B cell (primary cell): ENCODE results near the gene S1PR1. TPM values are rescaled to one million over a fixed set of nuclear protein-coding genes. Genes with fewer than 3 reads are reported as not detected.

Experiments used
- ATAC-seq: fragments of 200-7000 bp; cut with Tn5 transposase; one replicate; pipeline ENCODE4 v1.10.0; 2021; ENCODE audit warnings: low read depth, mild to moderate bottlenecking, moderate number of reproducible peaks, moderate library complexity
- CTCF ChIA-PET: fragments of 350-600 bp; sonication (Branson Sonifier 250); formaldehyde crosslinking; loops from one replicate; lab custom pipeline; 2021; ENCODE audit warnings: antibody characterized with exemption, inconsistent platforms; lab: Charles Lee
- POLR2A ChIA-PET: fragments of 350-600 bp; sonication (Branson Sonifier 250); formaldehyde crosslinking; loops from one replicate; lab custom pipeline; 2021; ENCODE audit warnings: antibody characterized with exemption; lab: Charles Lee
- DNase-seq: peaks from one replicate; pipeline ENCODE4 v3.0.0; 2013
- H2AFZ ChIP-seq: 2 replicates; pipeline ENCODE4 v1.6.1; 2012; ENCODE audit warnings: mild to moderate bottlenecking, low read depth, low read length; ENCODE audit not compliant: insufficient read depth, poor library complexity, severe bottlenecking
- H3K27ac ChIP-seq, 2 donors: 1 replicate in 1 of 2; 2 replicates in 1 of 2; pipeline ENCODE4 v1.5.1; 2012 to 2013; ENCODE audit warnings: low read length in 2 of 2, mild to moderate bottlenecking in 2 of 2, moderate library complexity in 1 of 2
- H3K27me3 ChIP-seq, 4 experiments: fragments of 200-600 bp in 1 of 4; sonication (generic) in 1 of 4; replicated peaks in 1 of 4; 1 replicate in 2 of 4; 2 replicates in 2 of 4; pipeline versions ENCODE4 v1.6.1 to v1.7.0; 2013 to 2016; ENCODE audit warnings: low read length in 3 of 4, mild to moderate bottlenecking in 2 of 4, mixed read lengths in 1 of 4, moderate library complexity in 1 of 4; ENCODE audit not compliant: insufficient read depth in 4 of 4, control insufficient read depth in 3 of 4; ENCODE audit errors: control extremely low read depth in 1 of 4
- H3K36me3 ChIP-seq, 2 experiments: replicated peaks in 1 of 2; 1 replicate in 1 of 2; 2 replicates in 1 of 2; pipeline versions ENCODE4 v1.6.1 to v1.7.1; 2013; ENCODE audit warnings: low read length in 1 of 2; ENCODE audit not compliant: insufficient read depth in 2 of 2, control insufficient read depth in 1 of 2; ENCODE audit errors: control extremely low read depth in 1 of 2, extremely low read depth in 1 of 2
- H3K4me1 ChIP-seq, 2 donors: fragments of 200-600 bp in 1 of 2; sonication (generic) in 1 of 2; 1 replicate in 1 of 2; 2 replicates in 1 of 2; pipeline versions ENCODE4 v1.5.1 to v1.6.1; 2013 to 2017; ENCODE audit warnings: low read length in 2 of 2; ENCODE audit not compliant: control insufficient read depth in 2 of 2, insufficient read depth in 2 of 2
- H3K4me2 ChIP-seq: replicated peaks from 2 replicates; pipeline ENCODE3; 2012; ENCODE audit warnings: mild to moderate bottlenecking, low read depth, low read length; ENCODE audit not compliant: poor library complexity, severe bottlenecking
- H3K4me3 ChIP-seq, 5 experiments: fragments of 200-600 bp in 1 of 5; sonication (generic) in 1 of 5; 1 replicate in 3 of 5; 2 replicates in 2 of 5; pipeline versions ENCODE4 v1.5.1 to v1.7.0; 2011 to 2016; ENCODE audit warnings: low read length in 4 of 5, mild to moderate bottlenecking in 4 of 5, low read depth in 2 of 5, control low read depth in 1 of 5, moderate library complexity in 1 of 5; ENCODE audit not compliant: insufficient read depth in 1 of 5; ENCODE audit errors: control extremely low read depth in 1 of 5, extremely low read depth in 1 of 5
- H3K79me2 ChIP-seq: fragments of 200-600 bp; sonication (generic); one replicate; pipeline ENCODE4 v1.6.0; 2016; ENCODE audit warnings: low read length; ENCODE audit not compliant: control insufficient read depth, insufficient read depth
- H3K9ac ChIP-seq: fragments of 200-600 bp; sonication (generic); 2 replicates; pipeline ENCODE4 v1.6.1; 2017; ENCODE audit warnings: mild to moderate bottlenecking, low read length, moderate library complexity
- H3K9me3 ChIP-seq, 3 donors: one replicate each; pipeline versions ENCODE4 v1.6.1 to v1.7.1; 2013; ENCODE audit warnings: low read length in 2 of 3; ENCODE audit not compliant: control insufficient read depth in 2 of 3, insufficient read depth in 1 of 3; ENCODE audit errors: control extremely low read depth in 1 of 3
- H4K20me1 ChIP-seq: 2 replicates; pipeline ENCODE4 v1.6.0; 2012; ENCODE audit warnings: mild to moderate bottlenecking, low read length; ENCODE audit not compliant: insufficient read depth, control insufficient read depth, poor library complexity, severe bottlenecking
- H3K27ac Mint-ChIP-seq: one replicate; pipeline ENCODE4 v1.8.0; 2021; ENCODE audit warnings: mixed read lengths
- H3K27me3 Mint-ChIP-seq: one replicate; pipeline ENCODE4 v1.8.0; 2021; ENCODE audit warnings: mixed read lengths
- H3K4me1 Mint-ChIP-seq: one replicate; pipeline ENCODE4 v1.8.0; 2021; ENCODE audit warnings: mixed read lengths
- H3K4me3 Mint-ChIP-seq: one replicate; pipeline ENCODE4 v1.8.0; 2021; ENCODE audit warnings: mixed read lengths
- H3K9me3 Mint-ChIP-seq: one replicate; pipeline ENCODE4 v1.8.0; 2022; ENCODE audit warnings: mixed read lengths; ENCODE audit not compliant: insufficient read depth
- CTCF ChIP-seq: fragments of 200-600 bp; IDR thresholded peaks from one replicate; pipeline ENCODE4 v1.8.0; 2022; ENCODE audit warnings: antibody characterized with exemption, mild to moderate bottlenecking
- EZH2 ChIP-seq: IDR thresholded peaks from 2 replicates; pipeline ENCODE4 v1.6.1; 2012; ENCODE audit warnings: borderline replicate concordance, low read depth, mild to moderate bottlenecking, moderate library complexity, low read length; ENCODE audit not compliant: insufficient read depth, poor library complexity, severe bottlenecking
- WGBS: methylation state at CpG from one replicate; pipeline ENCODE4 v1.1.5; 2013; ENCODE audit warnings: missing lambda C conversion rate; ENCODE audit not compliant: insufficient coverage; 5-methylcytosine and 5-hydroxymethylcytosine counted together
- intact Hi-C: fragments of 100-400 bp; cut with micrococcal nuclease; formaldehyde crosslinking; loops from one replicate; pipeline ENCODE4 v1.10.0; 2022
- polyA plus RNA-seq: library from polyadenylated mRNA; depleted of rRNA; stranded (reverse); fragments of >200 nt; gene quantifications from 2 replicates; pipeline ENCODE4 v1.2.3, GENCODE V29; 2012
- total RNA-seq, 2 donors: library from RNA; stranded (reverse); fragments of 120-200 nt in 1 of 2; gene quantifications; 1 replicate in 1 of 2; 2 replicates in 1 of 2; pipeline versions ENCODE4 v1.2.3 to v1.2.4, GENCODE V29; 2013 to 2022

Gene S1PR1
- total and polyA plus RNA-seq, 2 donors (not counting 1 experiment from before 2014, with no cell fraction given): 44.5 to 225 TPM

- no peaks in the 10 kb centered on the region for H3K9me3 ChIP-seq
- Mint-ChIP-seq H3K27ac (no peak overlapping the region), H3K4me3 (no peak overlapping the region), H3K27me3 (no peaks in the 10 kb centered on the region), H3K9me3 (no peaks in the 10 kb centered on the region), H3K4me1 (peaks cover 24% of the 10 kb centered on the region)
- H3K9ac ChIP-seq: no peak overlapping the region
- no peak overlapping the region for H2AFZ ChIP-seq
- no peak overlapping the region for H3K4me3 ChIP-seq
- H4K20me1 ChIP-seq: no peaks in the 10 kb centered on the region
- H3K79me2 ChIP-seq: no peaks in the 10 kb centered on the region
- DNase-seq (no peak), ATAC-seq (no peak)
- no peak overlapping the region for H3K4me2 ChIP-seq
- peaks cover 19 to 21% of the 10 kb centered on the region in 2 donors for H3K4me1 ChIP-seq
- intact Hi-C loops: no loop called here
- POLR2A ChIA-PET: no interaction called here
- H3K27me3 ChIP-seq: no peaks in the 10 kb centered on the region
- CTCF ChIA-PET: interaction anchor here (3.4 to 11.8 kb wide), 2 partner anchors 145 to 361 kb away, joined by 12 to 183 read pairs; no protein-coding TSS in a partner anchor
- WGBS: 95% methylated on average over 7 of the region's 10 CpGs
- no peak overlapping the region for H3K27ac ChIP-seq
- TF ChIP-seq CTCF: no peak
- TF ChIP-seq EZH2: no peak
- no peaks in the 10 kb centered on the region for H3K36me3 ChIP-seq
Observed at GRCh38 chr1:101282314-101283038, 45.7 kb downstream of the S1PR1 start.

DNA sequence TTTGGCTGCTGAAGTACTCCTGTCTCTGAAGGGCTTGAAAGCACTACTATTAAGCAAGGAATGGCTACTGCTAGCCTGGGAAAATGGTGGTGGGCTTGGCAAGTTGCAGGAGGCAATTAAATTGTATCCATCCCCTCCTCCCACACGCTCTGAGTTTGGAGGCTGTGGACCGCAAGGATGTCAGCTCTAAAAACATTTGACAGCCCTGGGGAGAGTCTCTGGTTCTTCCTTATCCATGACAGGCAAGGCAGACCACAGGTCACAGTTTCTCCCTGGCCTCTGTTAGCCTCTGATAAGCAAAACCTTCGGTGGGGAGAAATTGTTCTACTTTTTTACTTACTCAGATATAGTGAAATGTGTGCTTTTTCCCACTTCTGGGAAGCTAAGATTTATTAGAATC is 46.6 kb downstream of the S1PR1 start:
- Mint-ChIP-seq H3K9me3 (no peaks in the 10 kb centered on the region), H3K4me3 (no peak overlapping the region)

More for the DNA sequence above, 46.6 kb downstream of the S1PR1 start:
- Mint-ChIP-seq H3K27ac (no peak overlapping the region), H3K27me3 (no peaks in the 10 kb centered on the region), H3K4me1 (peaks cover 24% of the 10 kb centered on the region)
- ChIA-PET CTCF (interaction anchor here (0.6 to 11.8 kb wide), 3 partner anchors 17 to 145 kb away, joined by 6 to 183 read pairs (median 47); no protein-coding TSS in a partner anchor), POLR2A (no interaction called here)
- ATAC-seq (no peak), DNase-seq (no peak)
- 85% methylated on average over 2 of the region's 3 CpGs for WGBS
- Histone ChIP-seq H2AFZ (no peak overlapping the region), H3K27ac (no peak overlapping the region), H3K9me3 (no peaks in the 10 kb centered on the region), H3K4me3 (no peak overlapping the region), H3K79me2 (peaks cover 7% of the 10 kb centered on the region), H3K9ac (no peak overlapping the region), H4K20me1 (no peaks in the 10 kb centered on the region), H3K36me3 (no peaks in the 10 kb centered on the region), H3K4me2 (no peak overlapping the region), H3K4me1 (peaks cover 20% of the 10 kb centered on the region in 2 donors), H3K27me3 (no peaks in the 10 kb centered on the region)
- no peak for TF ChIP-seq EZH2
- no peak for TF ChIP-seq CTCF
- intact Hi-C loops: no loop called here
